ENCODE data around the gene POU6F2. TPM values are rescaled to one million over a fixed set of nuclear protein-coding genes. Genes with fewer than 3 reads are reported as not detected.

POU6F2 gene
- total and polyA plus RNA-seq, 2 of the 4 experiments (the other 2 are of a cell fraction), result not detected

DNA sequence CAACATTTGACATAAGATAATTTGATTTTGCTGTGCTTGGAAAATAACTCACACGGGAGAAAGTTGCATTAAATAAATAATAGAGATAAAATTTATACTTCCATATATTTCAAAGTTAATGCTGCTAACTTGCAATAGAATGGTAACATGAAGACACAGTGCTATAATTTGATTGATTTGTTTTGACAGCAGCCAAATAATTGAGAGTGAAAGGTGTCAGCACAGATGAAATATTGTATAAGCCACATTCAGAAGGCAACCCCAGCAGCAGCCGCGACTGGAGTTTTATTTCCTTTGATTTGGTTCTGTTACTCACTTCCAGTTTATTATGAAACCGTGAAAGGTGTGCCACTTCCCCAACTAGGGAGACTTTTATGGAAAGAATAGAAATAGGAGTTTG lies 242.2 kb downstream of the POU6F2 start:
- Histone ChIP-seq H4K20me1 (ENCODE audit: insufficient read depth, low read length) (no peaks in the 10 kb centered on the region), H2BK20ac (ENCODE audit: low read depth, low read length) (no peak overlapping the region), H3K36me3 (ENCODE audit: control insufficient read depth, insufficient read depth, low read length) (no peaks in the 10 kb centered on the region), H4K5ac (ENCODE audit: low read depth, low read length) (no peak overlapping the region), H3K18ac (ENCODE audit: low read depth, low read length) (no peak overlapping the region), H2AK5ac (ENCODE audit: low read depth, low read length) (no peak overlapping the region), H4K8ac (ENCODE audit: low read depth in 2 of 2, low read length in 2 of 2) (no peak overlapping the region), H2BK120ac (ENCODE audit: low read depth, low read length) (no peak overlapping the region), H3K9ac (ENCODE audit: low read depth, low read length) (no peak overlapping the region), H3K4me2 (ENCODE audit: low read depth, low read length) (no peak overlapping the region), H2AK9ac (replicated peaks; ENCODE audit: low read depth, low read length, poor library complexity) (no peak overlapping the region), H3K14ac (replicated peaks; ENCODE audit: low read depth, low read length) (no peak overlapping the region), H2AFZ (replicated peaks; ENCODE audit: low read length, poor library complexity) (no peak overlapping the region), H3K27me3 (ENCODE audit: control insufficient read depth, insufficient read depth, low read length) (no peaks in the 10 kb centered on the region), H3K4me1 (ENCODE audit: control insufficient read depth, insufficient read depth, low read length) (no peaks in the 10 kb centered on the region), H3K4ac (ENCODE audit: low read depth, low read length) (no peak overlapping the region), H3K4me3 (ENCODE audit: insufficient read depth, low read depth, low read length) (no peak overlapping the region), H3K56ac (ENCODE audit: extremely low read depth, insufficient read depth, low read length) (no peak overlapping the region), H2BK5ac (ENCODE audit: low read depth, low read length, poor library complexity, severe bottlenecking) (no peak overlapping the region), H3K27ac (ENCODE audit: insufficient read depth, low read length) (no peak overlapping the region), H3K23ac (ENCODE audit: low read depth, low read length) (no peak overlapping the region), H3K79me1 (ENCODE audit: low read depth in 1 of 2, low read length in 2 of 2) (no peaks in the 10 kb centered on the region), H3K9me1 (ENCODE audit: insufficient read depth, low read length) (no peaks in the 10 kb centered on the region), H3K9me3 (ENCODE audit: control insufficient read depth, insufficient read depth, low read length) (no peaks in the 10 kb centered on the region), H4K91ac (ENCODE audit: insufficient read depth, low read depth, low read length) (no peak overlapping the region), H2BK15ac (ENCODE audit: low read depth, low read length) (no peak overlapping the region)
- no TSS peak for BruUV-seq (replicated peaks)
- ATAC-seq (ENCODE audit: low read depth) (no peak), DNase-seq (no peak)
- in situ Hi-C loops (cut with MboI; ENCODE audit: low sequenced_read_pairs), result no loop called here
- intact Hi-C loops (cut with micrococcal nuclease), result no loop called here
- TF ChIP-seq BHLHE40 (IDR thresholded peaks at IDR 0.05; ENCODE audit: low read depth, low read length) (no peak), MAFK (IDR thresholded peaks at IDR 0.05; ENCODE audit: low read depth, low read length) (no peak), MXI1 (IDR thresholded peaks at IDR 0.05; ENCODE audit: borderline replicate concordance, low read depth, low read length) (no peak)
- WGBS, 2 experiments (ENCODE audit: extremely low coverage in 2 of 2, insufficient read length in 1 of 2), result no CpG with 5 or more reads among the region's 4 CpGs
- dilution Hi-C loops (cut with HindIII; ENCODE audit: low sequenced_read_pairs, unreplicated experiment), result no loop called here
- ChIA-PET POLR2A (ENCODE audit: unreplicated experiment) (no interaction called here), CTCF (no interaction called here)

Data from IMR-90 (cell line).